ENCODE measurements around the gene SPRR2A. TPM values are rescaled to one million over a fixed set of nuclear protein-coding genes. Genes with fewer than 3 reads are reported as not detected.
"Not testable (repeated sequence)": the region's sequence is repeated elsewhere in the genome, so short reads cannot be mapped to it uniquely, and the experiment has no call there.

SPRR2A gene
- total RNA-seq, 2 experiments from 2014 or later = not detected

- CTCF ChIA-PET; H3K27ac Mint-ChIP-seq; H3K36me3 Mint-ChIP-seq; DNase-seq; H3K4me3 Mint-ChIP-seq; H3K9me3 Mint-ChIP-seq; intact Hi-C loops (cut with micrococcal nuclease); H3K27me3 Mint-ChIP-seq; H3K4me1 Mint-ChIP-seq (ENCODE audit: low read depth); POLR2A ChIA-PET: not testable (repeated sequence)
Observed at GRCh38 chr1:153011235-153011758, 46.0 kb downstream of the SPRR2A start.

Other genes starting within 250 kb of the SPRR2A start
- not detected for gene LCE1B, start 245.5 kb downstream of the SPRR2A start, total RNA-seq
- gene LCE1A, start 230.0 kb downstream of the SPRR2A start, total RNA-seq = not detected
- not detected for gene LCE6A, start 214.7 kb downstream of the SPRR2A start, total RNA-seq
- not detected for gene LCE7A, start 197.5 kb downstream of the SPRR2A start, total RNA-seq
- not detected for gene SMCP, start 179.2 kb downstream of the SPRR2A start, total RNA-seq
- not detected for gene IVL, start 149.0 kb downstream of the SPRR2A start, total RNA-seq
- gene SPRR5, start 110.3 kb downstream of the SPRR2A start, total RNA-seq = not detected
- not detected for gene SPRR4, start 86.9 kb downstream of the SPRR2A start, total RNA-seq
- gene SPRR1A, start 73.4 kb downstream of the SPRR2A start, total RNA-seq = not detected
- not detected for gene SPRR3, start 55.8 kb downstream of the SPRR2A start, total RNA-seq
- not detected for gene SPRR1B, start 26.3 kb downstream of the SPRR2A start, total RNA-seq
- not detected for gene SPRR2D, start 16.4 kb downstream of the SPRR2A start, total RNA-seq
- not detected for gene SPRR2B, start 14.1 kb upstream of the SPRR2A start, total RNA-seq
- gene SPRR2E, start 37.0 kb upstream of the SPRR2A start, total RNA-seq = not detected
- gene SPRR2F, start 56.0 kb upstream of the SPRR2A start, total RNA-seq = not detected
- not detected for gene SPRR2G, start 93.4 kb upstream of the SPRR2A start, total RNA-seq
- gene LELP1, start 145.9 kb upstream of the SPRR2A start, total RNA-seq = not detected
- not detected for gene PRR9, start 160.1 kb upstream of the SPRR2A start, total RNA-seq
- under 1 TPM in 1 of 2 experiments, not detected in 1; 0.19 TPM for gene LORICRIN, start 202.2 kb upstream of the SPRR2A start, total RNA-seq